ENCODE results near the gene DZIP1. TPM values are rescaled to one million over a fixed set of nuclear protein-coding genes. Genes with fewer than 3 reads are reported as not detected.

DZIP1 gene
- total RNA-seq, 1 experiment from 2014 or later, result 33.6 TPM

DNA sequence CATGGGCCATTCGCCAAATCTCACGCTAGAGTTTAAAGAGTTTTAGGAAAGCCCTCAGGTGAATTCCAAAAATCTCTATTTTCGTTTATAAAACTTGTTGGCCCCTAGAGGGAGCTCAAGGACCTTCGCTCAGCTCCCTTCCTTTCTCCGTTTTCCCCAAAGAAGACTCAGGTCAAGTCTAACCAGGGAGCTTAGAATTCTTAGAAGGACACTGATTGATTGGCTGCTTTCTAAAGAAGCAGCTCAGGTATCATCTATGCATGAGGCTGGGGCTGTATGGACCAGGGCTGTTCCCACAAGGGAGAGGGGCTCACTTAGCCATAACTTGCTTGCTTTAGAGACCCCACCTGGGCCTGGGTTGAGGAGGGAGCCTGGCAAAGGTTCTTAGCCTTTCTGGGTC lies 20.5 kb downstream of the DZIP1 start:
- Histone ChIP-seq H2AFZ (ENCODE audit: low read length) (no peak overlapping the region), H3K18ac (ENCODE audit: insufficient read length, low read depth, low read length) (no peak overlapping the region), H3K23ac (ENCODE audit: insufficient read length, low read depth, low read length) (no peak overlapping the region), H3K14ac (ENCODE audit: insufficient read depth, low read length) (no peak overlapping the region), H2BK120ac (ENCODE audit: low read depth, low read length, poor library complexity, severe bottlenecking) (no peak overlapping the region), H3K9ac (ENCODE audit: extremely low read depth, insufficient read length, low read length) (no peak overlapping the region), H4K20me1 (ENCODE audit: control insufficient read depth, insufficient read depth, insufficient read length) (no peaks in the 10 kb centered on the region), H2BK5ac (ENCODE audit: insufficient read length, low read length) (no peak overlapping the region), H3K79me1 (ENCODE audit: insufficient read depth, low read depth, low read length, poor library complexity, severe bottlenecking) (no peaks in the 10 kb centered on the region), H3K9me3 (ENCODE audit: control insufficient read depth, low read depth, low read length) (no peaks in the 10 kb centered on the region), H3K79me2 (ENCODE audit: insufficient read depth, low read length) (no peaks in the 10 kb centered on the region), H3K4me2 (ENCODE audit: insufficient read depth, insufficient read length, low read length) (no peak overlapping the region), H3K4me1 (ENCODE audit: insufficient read depth, low read length) (no peaks in the 10 kb centered on the region), H2BK20ac (ENCODE audit: low read depth, low read length, poor library complexity, severe bottlenecking) (no peak overlapping the region), H2AK5ac (ENCODE audit: insufficient read length, low read length) (no peak overlapping the region), H3K27ac (ENCODE audit: insufficient read length, low read depth, low read length) (no peak overlapping the region), H2BK15ac (ENCODE audit: low read depth, low read length) (no peak overlapping the region), H3K4ac (ENCODE audit: low read depth, low read length) (no peak overlapping the region), H3K23me2 (ENCODE audit: insufficient read length, low read depth, low read length, poor library complexity, severe bottlenecking) (no peaks in the 10 kb centered on the region), H3K56ac (ENCODE audit: insufficient read length, low read depth, low read length) (no peak overlapping the region), H4K8ac (replicated peaks; ENCODE audit: insufficient read length, low read depth, low read length) (no peak overlapping the region), H4K91ac (ENCODE audit: insufficient read length, low read depth, low read length) (no peak overlapping the region), H2BK12ac (ENCODE audit: insufficient read length, low read depth, low read length) (no peak overlapping the region), H4K5ac (ENCODE audit: insufficient read length, low read depth, low read length) (no peak overlapping the region), H3K27me3 (ENCODE audit: insufficient read depth, low read length) (no peaks in the 10 kb centered on the region), H3T11ph (ENCODE audit: low read length) (no peak overlapping the region)
- peak overlapping the region in 2 of 3 experiments; percentile 64 to 90; a peak in 2 of 7 replicates for H3K27ac Mint-ChIP-seq
- H3K4me3 Mint-ChIP-seq, result no peak overlapping the region
- H3K9me3 Mint-ChIP-seq, result no peaks in the 10 kb centered on the region
- DNase-seq, result peak; percentile 36
- peak; percentile 83 for TF ChIP-seq CTCF (conservative IDR thresholded peaks at IDR 0.05)
- H3K4me1 Mint-ChIP-seq, result peaks cover 6% of the 10 kb centered on the region in 2 experiments
- H3K36me3 Mint-ChIP-seq (ENCODE audit: insufficient read depth in 1 of 3, low read depth in 3 of 3), result peaks cover 53 to 76% (median 74%) of the 10 kb centered on the region in 3 experiments
- no CpG with 5 or more reads among the region's 5 CpGs for WGBS (ENCODE audit: extremely low coverage, insufficient read length, low lambda C conversion rate)
- H3K27me3 Mint-ChIP-seq (ENCODE audit: low read depth), result no peaks in the 10 kb centered on the region
